ENCODE measurements around the gene EPN3.

Gene EPN3

DNA sequence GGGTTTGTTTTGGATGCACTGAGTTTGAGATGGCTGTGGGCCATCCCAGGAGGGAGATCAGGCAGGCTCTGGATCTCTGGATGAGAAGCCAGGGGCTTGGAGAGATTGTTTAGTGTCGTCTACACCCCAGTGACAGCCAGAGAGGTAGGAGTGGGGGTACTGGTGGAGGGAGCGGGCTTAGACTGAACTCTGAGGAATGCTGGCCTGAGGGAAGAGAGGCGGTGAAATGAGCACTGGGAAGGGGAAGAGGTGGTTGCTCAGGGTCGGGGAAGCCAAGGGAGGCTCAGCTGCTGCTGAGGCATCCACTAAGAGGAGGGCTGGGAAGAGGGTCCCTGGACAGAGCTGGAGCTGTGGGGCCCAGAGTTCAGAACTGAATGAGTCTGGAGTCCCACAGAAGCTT is 51.6 kb downstream of the EPN3 start:
- Histone ChIP-seq H3K4me1 (ENCODE audit: insufficient read depth, low read length) (peaks cover 16% of the 10 kb centered on the region; the same call in 1 of the 2 replicates), H3K9ac (ENCODE audit: low read depth, low read length) (no peak overlapping the region), H3K36me3 (ENCODE audit: insufficient read depth, low read length) (no peaks in the 10 kb centered on the region), H3K9me3 (ENCODE audit: control insufficient read depth, insufficient read depth, low read length) (no peaks in the 10 kb centered on the region)

DNA sequence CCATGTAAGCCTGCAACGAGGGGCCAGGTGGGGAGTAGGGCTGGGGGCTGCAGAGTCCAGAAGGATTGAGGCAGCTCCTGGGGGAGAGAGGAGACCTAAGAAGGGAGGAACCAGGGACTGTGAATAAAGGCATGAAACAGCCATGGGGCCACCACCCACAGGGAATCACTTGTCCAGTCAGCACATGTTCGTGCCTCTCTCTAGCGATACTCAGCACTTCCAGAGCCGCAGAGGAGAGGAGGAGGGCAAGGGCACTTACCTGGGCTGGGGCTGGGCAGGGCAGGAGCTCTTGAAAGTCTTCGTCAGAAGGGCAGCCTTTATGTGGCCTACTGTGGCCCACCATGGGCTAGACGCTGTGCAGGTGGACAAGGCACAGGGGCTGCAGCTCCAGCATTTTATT is 52.2 kb downstream of the EPN3 start:
- Histone ChIP-seq H3K9me3 (ENCODE audit: control insufficient read depth, insufficient read depth, low read length) (no peaks in the 10 kb centered on the region), H3K9ac (ENCODE audit: low read depth, low read length) (no peak overlapping the region), H3K36me3 (ENCODE audit: insufficient read depth, low read length) (no peaks in the 10 kb centered on the region), H3K4me1 (ENCODE audit: insufficient read depth, low read length) (peaks cover 16% of the 10 kb centered on the region; the same call in 1 of the 2 replicates)

DNA sequence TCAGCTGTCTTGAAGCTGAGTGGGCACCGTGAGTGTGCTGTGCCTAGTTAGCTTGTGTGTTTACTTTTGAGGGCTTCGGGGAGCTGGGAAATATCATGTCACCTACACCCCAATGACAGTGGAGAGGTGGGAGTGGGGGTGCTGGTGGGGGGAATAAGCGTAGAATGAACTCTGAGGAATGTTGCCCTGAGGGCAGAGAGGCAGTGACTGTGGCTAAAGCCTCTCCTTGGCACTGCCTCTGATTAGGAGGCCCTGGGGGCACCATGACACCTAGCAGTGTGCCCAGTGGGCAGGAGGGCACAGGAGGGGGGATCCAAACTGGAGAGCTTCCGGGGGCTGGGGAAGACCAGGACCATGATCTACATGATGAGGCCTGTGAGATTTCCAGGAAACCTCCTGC is 52.8 kb downstream of the EPN3 start:
- H3K9me3 ChIP-seq (ENCODE audit: control insufficient read depth, insufficient read depth, low read length): no peaks in the 10 kb centered on the region

DNA sequence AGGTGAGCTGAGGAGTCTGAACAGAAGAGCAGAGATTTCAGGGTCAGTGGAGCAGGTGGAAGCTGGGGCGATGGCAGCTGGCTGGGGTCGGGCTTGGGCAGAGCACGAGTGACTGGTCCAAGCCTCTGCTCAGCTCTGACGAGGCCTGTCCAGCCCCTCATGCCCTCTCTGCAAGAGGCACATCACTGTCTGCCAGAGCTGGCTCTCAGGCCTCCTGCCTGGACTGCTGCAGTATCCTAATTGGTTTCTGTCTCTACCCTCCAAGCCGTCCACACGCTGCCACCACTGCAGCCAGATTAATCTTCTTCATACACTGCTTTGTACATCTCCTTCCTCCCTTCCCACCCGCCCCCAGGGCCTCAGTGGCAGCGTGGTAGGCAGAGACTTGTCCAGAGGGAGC is 53.4 kb downstream of the EPN3 start:
- Histone ChIP-seq H3K4me1 (ENCODE audit: insufficient read depth, low read length) (peaks cover 10% of the 10 kb centered on the region; the same call in 1 of the 2 replicates), H3K36me3 (ENCODE audit: insufficient read depth, low read length) (no peaks in the 10 kb centered on the region), H3K9me3 (ENCODE audit: control insufficient read depth, insufficient read depth, low read length) (no peaks in the 10 kb centered on the region), H3K9ac (ENCODE audit: low read depth, low read length) (no peak overlapping the region)

More for the DNA sequence above, 52.8 kb downstream of the EPN3 start:
- H3K9ac ChIP-seq (ENCODE audit: low read depth, low read length): no peak overlapping the region
- H3K4me1 ChIP-seq (ENCODE audit: insufficient read depth, low read length): peaks cover 15% of the 10 kb centered on the region; the same call in 1 of the 2 replicates
- H3K36me3 ChIP-seq (ENCODE audit: insufficient read depth, low read length): no peaks in the 10 kb centered on the region

DNA sequence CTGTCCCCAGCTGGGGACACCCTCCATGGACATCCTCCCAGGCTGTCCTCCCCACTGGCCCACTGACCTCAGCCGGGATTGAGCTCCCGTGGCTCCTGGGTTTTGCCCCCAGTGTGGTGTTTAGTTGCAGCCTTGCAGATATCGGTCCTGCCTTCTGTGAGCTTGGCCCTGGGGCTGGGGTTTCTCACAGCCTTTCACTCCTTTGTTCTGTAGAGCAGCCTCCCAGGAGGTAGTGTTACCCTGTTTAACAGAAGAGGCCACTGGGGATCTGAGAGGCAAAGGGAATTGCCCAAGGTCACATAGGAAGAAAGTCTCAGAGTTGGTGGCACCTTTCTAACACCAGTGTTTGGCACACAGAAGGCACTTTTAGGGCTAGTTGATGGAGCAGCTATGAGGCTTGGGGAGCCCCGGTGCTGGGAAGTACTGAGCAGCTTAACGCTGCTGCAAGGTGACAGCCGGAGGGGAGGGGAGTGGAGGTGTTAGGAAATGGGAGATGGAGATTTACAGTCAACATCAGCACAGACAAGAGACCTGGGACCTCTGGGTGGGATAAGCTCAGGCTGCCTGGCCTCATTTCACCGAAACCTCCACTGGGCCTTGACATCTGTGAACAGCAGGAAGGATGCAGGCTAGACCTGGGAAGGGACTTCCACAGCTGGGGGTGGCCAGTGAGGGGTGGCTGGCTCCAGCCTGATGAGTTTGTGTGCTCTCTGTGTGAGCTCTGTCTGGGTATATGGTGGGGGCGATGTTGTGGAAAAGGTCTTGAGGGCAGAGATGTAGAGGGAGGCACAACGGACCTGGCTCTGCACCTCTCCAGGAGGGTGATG is 54.1 kb downstream of the EPN3 start:
- Histone ChIP-seq H3K36me3 (ENCODE audit: insufficient read depth, low read length) (no peaks in the 10 kb centered on the region), H3K9me3 (ENCODE audit: control insufficient read depth, insufficient read depth, low read length) (no peaks in the 10 kb centered on the region), H3K9ac (ENCODE audit: low read depth, low read length) (no peak overlapping the region), H3K4me1 (ENCODE audit: insufficient read depth, low read length) (peaks cover 10% of the 10 kb centered on the region; the same call in 1 of the 2 replicates)

DNA sequence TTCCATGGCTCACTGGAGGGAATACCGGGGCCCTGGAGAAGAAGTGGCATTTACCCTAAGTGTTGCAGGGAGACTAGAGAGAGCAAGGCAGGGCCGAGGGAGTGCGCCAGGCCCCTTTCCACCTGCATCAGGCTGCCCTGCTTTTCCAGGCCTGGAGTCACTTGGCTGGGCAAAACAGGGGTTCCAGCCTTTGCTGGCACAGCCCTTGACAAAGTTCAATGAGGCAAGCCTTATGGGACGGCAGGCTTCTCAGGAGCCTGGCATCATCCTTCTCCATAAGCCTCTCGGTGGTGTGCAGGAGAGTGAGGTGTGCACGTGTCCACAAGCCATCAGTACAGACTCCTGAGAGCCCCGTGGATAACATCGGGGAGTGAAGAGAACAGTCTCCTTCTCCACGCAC is 55.0 kb downstream of the EPN3 start:
- Histone ChIP-seq H3K4me1 (ENCODE audit: insufficient read depth, low read length) (peaks cover 10% of the 10 kb centered on the region; the same call in 1 of the 2 replicates), H3K9me3 (ENCODE audit: control insufficient read depth, insufficient read depth, low read length) (no peaks in the 10 kb centered on the region), H3K9ac (ENCODE audit: low read depth, low read length) (no peak overlapping the region), H3K36me3 (ENCODE audit: insufficient read depth, low read length) (no peaks in the 10 kb centered on the region)

DNA sequence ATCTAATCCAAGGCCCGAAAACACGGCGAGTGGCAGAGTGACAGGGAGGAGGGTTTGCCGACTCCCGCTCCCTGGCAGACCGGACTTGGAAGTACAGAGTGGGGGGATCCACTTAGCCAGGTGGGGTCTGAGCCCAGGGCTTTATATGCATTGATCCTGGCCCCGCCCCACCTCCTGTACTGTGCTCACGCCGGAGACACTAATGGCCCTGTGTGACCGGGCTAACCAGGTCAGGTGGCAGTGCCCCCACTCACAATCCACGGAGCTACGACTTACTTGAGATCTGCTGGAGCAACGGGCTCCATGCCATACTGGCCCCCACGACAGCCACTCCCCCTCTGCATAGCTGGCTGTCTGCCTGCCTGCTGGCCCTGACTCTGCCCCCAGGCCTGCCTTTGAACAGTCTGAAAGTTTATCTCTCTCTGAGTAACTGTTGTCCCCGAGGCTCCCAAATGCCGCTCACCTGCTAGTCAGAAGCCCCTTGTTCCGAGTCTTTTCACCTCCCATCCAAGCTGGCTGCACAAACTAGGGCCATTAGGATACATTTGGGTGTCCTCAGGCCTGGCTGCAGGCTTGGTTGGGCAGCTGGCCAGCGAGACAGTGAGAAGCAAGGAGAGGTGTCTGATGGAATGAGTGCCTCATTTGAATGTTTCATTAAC is 56.0 kb downstream of the EPN3 start:
- H3K9ac ChIP-seq (ENCODE audit: low read depth, low read length): no peak overlapping the region
- no peaks in the 10 kb centered on the region for H3K9me3 ChIP-seq (ENCODE audit: control insufficient read depth, insufficient read depth, low read length)
- H3K36me3 ChIP-seq (ENCODE audit: insufficient read depth, low read length): no peaks in the 10 kb centered on the region
- peaks cover 19% of the 10 kb centered on the region; the same call in 1 of the 2 replicates for H3K4me1 ChIP-seq (ENCODE audit: insufficient read depth, low read length)

DNA sequence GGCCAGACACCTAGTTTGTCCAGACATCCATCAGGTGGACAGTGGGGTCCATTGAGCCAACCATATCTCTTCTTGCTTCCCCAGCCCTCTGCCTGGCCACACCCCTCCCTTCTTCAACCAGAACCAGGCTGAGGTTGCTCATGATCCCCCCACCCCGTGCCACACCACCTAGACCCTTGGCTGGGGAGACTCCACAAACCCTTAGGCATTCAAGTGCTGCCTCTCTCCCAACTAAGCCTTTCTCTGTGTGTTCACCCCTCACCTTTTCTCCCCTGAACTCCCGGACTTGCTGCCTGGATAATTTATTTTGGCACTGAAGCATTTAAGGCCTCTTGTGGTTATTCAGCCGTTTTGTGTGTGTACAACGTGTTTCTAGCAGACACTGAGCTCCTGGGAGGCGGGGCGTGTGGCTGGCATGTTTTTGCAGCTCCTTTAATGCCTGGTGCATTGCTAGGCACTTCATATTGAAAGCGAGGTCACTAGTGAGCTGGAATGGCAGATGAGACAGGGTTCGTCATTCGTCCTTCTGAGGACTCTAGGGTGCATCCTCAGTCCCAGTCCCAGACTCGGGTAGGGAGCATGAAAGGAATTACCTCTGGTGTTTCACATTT is 56.7 kb downstream of the EPN3 start:
- Histone ChIP-seq H3K36me3 (ENCODE audit: insufficient read depth, low read length) (no peaks in the 10 kb centered on the region), H3K9me3 (ENCODE audit: control insufficient read depth, insufficient read depth, low read length) (no peaks in the 10 kb centered on the region), H3K4me1 (ENCODE audit: insufficient read depth, low read length) (peaks cover 20% of the 10 kb centered on the region; the same call in 1 of the 2 replicates), H3K9ac (ENCODE audit: low read depth, low read length) (no peak overlapping the region)

DNA sequence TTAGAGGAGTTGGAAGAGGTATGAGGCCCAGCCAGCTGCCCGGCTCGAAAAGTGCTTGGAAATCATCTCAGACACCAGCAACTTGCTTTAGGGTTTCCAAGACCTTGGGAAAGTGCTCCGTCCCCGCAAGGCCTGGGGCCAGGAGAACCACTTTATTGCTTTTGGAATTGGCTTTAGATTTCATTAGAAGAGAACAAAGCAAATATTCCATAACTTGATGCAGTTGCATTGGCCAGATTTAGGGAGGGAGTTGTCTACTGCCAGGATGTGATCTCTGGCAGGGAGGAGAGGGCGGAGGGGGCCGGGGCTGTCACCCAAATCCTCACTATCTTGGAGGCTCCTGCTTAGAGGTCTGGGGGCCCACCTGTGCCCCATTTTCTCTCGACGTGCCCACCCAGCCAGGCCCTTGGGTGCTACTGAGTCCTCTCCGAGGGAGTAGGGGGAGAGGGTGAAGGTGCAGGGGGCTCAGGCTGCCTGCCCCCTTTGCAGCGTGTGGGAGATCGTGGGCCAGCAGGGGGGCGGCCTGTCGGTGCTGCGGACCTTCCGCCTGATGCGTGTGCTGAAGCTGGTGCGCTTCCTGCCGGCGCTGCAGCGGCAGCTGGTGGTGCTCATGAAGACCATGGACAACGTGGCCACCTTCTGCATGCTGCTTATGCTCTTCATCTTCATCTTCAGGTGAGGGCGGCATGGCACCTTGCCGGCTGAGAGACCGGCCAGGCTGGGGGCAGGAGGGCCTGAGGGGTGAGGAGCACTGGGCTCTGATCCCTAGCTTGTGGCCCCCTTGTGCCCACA is 58.6 kb downstream of the EPN3 start:
- Histone ChIP-seq H3K9me3 (ENCODE audit: control insufficient read depth, insufficient read depth, low read length) (no peaks in the 10 kb centered on the region), H3K36me3 (ENCODE audit: insufficient read depth, low read length) (no peaks in the 10 kb centered on the region), H3K4me1 (ENCODE audit: insufficient read depth, low read length) (peaks cover 18% of the 10 kb centered on the region; the same call in 1 of the 2 replicates), H3K9ac (ENCODE audit: low read depth, low read length) (no peak overlapping the region)

DNA sequence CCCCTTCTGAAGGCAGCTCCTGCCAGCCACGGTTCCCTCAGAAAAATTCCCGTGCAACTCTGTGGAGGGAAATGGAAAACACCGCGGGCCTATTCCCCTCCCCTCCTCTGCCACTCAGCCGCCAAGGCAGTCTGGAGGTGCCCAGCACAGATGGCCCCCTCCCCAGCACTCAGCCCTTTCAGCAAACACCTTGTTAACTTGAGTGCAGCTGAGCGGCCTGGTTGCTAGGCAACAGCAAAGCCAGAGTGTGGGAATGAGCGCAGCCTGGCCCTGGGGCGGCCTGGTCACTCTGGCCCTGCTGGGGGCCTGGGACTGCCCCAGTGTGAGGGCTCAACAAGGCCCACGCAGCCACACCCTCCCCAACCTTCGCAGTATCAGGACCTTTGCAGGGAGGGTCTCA is 60.8 kb downstream of the EPN3 start:
- Histone ChIP-seq H3K36me3 (ENCODE audit: insufficient read depth, low read length) (no peaks in the 10 kb centered on the region), H3K4me1 (ENCODE audit: insufficient read depth, low read length) (peaks cover 9% of the 10 kb centered on the region; the same call in 1 of the 2 replicates), H3K9ac (ENCODE audit: low read depth, low read length) (no peak overlapping the region), H3K9me3 (ENCODE audit: control insufficient read depth, insufficient read depth, low read length) (no peaks in the 10 kb centered on the region)

Data from ES-I3 (cell line).